ENCODE data around the gene SPATA31D3. TPM values are rescaled to one million over a fixed set of nuclear protein-coding genes. Genes with fewer than 3 reads are reported as not detected.
"Not testable (repeated sequence)": the region's sequence is repeated elsewhere in the genome, so short reads cannot be mapped to it uniquely, and the experiment has no call there.

SPATA31D3 gene
- total RNA-seq (not detected), polyA plus RNA-seq (not detected)

DNA sequence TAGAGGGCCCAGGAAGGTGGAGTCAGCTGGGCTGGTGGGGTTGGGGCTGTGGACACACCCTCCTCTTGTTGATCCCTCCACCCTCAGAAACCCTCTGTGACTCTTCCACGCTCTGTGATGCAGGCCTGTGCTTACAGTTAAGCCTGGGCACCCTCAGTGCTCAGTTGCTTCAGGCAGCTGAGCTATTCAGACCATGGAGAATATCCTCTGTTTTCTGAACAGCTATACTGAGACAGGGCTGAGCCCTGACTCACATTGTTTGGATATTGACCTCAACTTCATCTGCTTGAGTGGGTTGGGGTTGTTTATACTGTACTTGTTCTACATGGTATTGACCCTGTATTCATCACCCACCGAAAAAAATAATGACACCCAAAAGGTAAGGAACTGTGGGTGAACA is at the start of gene SPATA31D3:
Gene SPATA31D3 (plus strand): TSS at position 108 of the 400 bp plus-strand sequence. CDS start 86 bp downstream, at position 194.
- not testable (repeated sequence) for H3K4me3 ChIP-seq (ENCODE audit: low read depth, low read length); H3K36me3 Mint-ChIP-seq; H3K36me3 ChIP-seq (ENCODE audit: control insufficient read depth, insufficient read depth, low read length); H3K27ac ChIP-seq (ENCODE audit: insufficient read depth, low read length, poor library complexity, severe bottlenecking); H3K27ac Mint-ChIP-seq; H3K27me3 ChIP-seq (ENCODE audit: control insufficient read depth, insufficient read depth, low read length); DNase-seq; ATAC-seq (ENCODE audit: low read depth in 2 of 2); H3K4me1 Mint-ChIP-seq; H3K9me3 Mint-ChIP-seq; H3K27me3 Mint-ChIP-seq; H3K9me3 ChIP-seq (ENCODE audit: control insufficient read depth in 2 of 2, low read length in 2 of 2); H3K4me3 Mint-ChIP-seq; H3K4me1 ChIP-seq (ENCODE audit: control insufficient read depth, insufficient read depth, low read length, poor library complexity, severe bottlenecking)

GRCh38 chr9:81893929-81894328 is 49.4 kb upstream of the SPATA31D3 start:
- Histone ChIP-seq H3K36me3 (ENCODE audit: control insufficient read depth, insufficient read depth, low read length) (no peaks in the 10 kb centered on the region), H3K4me1 (ENCODE audit: control insufficient read depth, insufficient read depth, low read length, poor library complexity, severe bottlenecking) (no peaks in the 10 kb centered on the region), H3K4me3 (ENCODE audit: low read depth, low read length) (no peak overlapping the region), H3K27me3 (ENCODE audit: control insufficient read depth, insufficient read depth, low read length) (no peaks in the 10 kb centered on the region), H3K27ac (ENCODE audit: insufficient read depth, low read length, poor library complexity, severe bottlenecking) (no peak overlapping the region), H3K9me3 (ENCODE audit: control insufficient read depth in 2 of 2, low read length in 2 of 2) (no peaks in the 10 kb centered on the region)
- no peaks in the 10 kb centered on the region for H3K27me3 Mint-ChIP-seq
- H3K27ac Mint-ChIP-seq: no peak overlapping the region
- ATAC-seq (ENCODE audit: low read depth in 2 of 2): no peak
- DNase-seq: no peak
- H3K9me3 Mint-ChIP-seq: peaks cover 0 to 13% (median 7%) of the 10 kb centered on the region in 7 donors
- no peak overlapping the region for H3K4me3 Mint-ChIP-seq
- no peaks in the 10 kb centered on the region for H3K36me3 Mint-ChIP-seq
- no peaks in the 10 kb centered on the region for H3K4me1 Mint-ChIP-seq

- Histone ChIP-seq H3K4me3 (ENCODE audit: low read depth, low read length) (no peak overlapping the region), H3K9me3 (ENCODE audit: control insufficient read depth in 2 of 2, low read length in 2 of 2) (no peaks in the 10 kb centered on the region), H3K27ac (ENCODE audit: insufficient read depth, low read length, poor library complexity, severe bottlenecking) (no peak overlapping the region), H3K27me3 (ENCODE audit: control insufficient read depth, insufficient read depth, low read length) (no peaks in the 10 kb centered on the region), H3K4me1 (ENCODE audit: control insufficient read depth, insufficient read depth, low read length, poor library complexity, severe bottlenecking) (no peaks in the 10 kb centered on the region), H3K36me3 (ENCODE audit: control insufficient read depth, insufficient read depth, low read length) (no peaks in the 10 kb centered on the region)
- Mint-ChIP-seq H3K27me3 (no peaks in the 10 kb centered on the region), H3K9me3 (peaks cover 0 to 13% (median 7%) of the 10 kb centered on the region in 7 donors), H3K27ac (no peak overlapping the region), H3K36me3 (no peaks in the 10 kb centered on the region), H3K4me1 (no peaks in the 10 kb centered on the region), H3K4me3 (no peak overlapping the region)
- DNase-seq (no peak), ATAC-seq (ENCODE audit: low read depth in 2 of 2) (no peak)
Observed at GRCh38 chr9:81894891-81895290, 48.4 kb upstream of the SPATA31D3 start.

GRCh38 chr9:81896070-81896469 is 47.2 kb upstream of the SPATA31D3 start:
- Mint-ChIP-seq H3K27me3 (no peaks in the 10 kb centered on the region), H3K27ac (no peak overlapping the region), H3K4me3 (no peak overlapping the region), H3K36me3 (no peaks in the 10 kb centered on the region), H3K4me1 (no peaks in the 10 kb centered on the region), H3K9me3 (peaks cover 0 to 13% (median 7%) of the 10 kb centered on the region in 7 donors)
- Histone ChIP-seq H3K4me3 (ENCODE audit: low read depth, low read length) (no peak overlapping the region), H3K27ac (ENCODE audit: insufficient read depth, low read length, poor library complexity, severe bottlenecking) (no peak overlapping the region), H3K27me3 (ENCODE audit: control insufficient read depth, insufficient read depth, low read length) (no peaks in the 10 kb centered on the region), H3K36me3 (ENCODE audit: control insufficient read depth, insufficient read depth, low read length) (no peaks in the 10 kb centered on the region), H3K4me1 (ENCODE audit: control insufficient read depth, insufficient read depth, low read length, poor library complexity, severe bottlenecking) (no peaks in the 10 kb centered on the region), H3K9me3 (ENCODE audit: control insufficient read depth in 2 of 2, low read length in 2 of 2) (no peaks in the 10 kb centered on the region)
- DNase-seq (no peak), ATAC-seq (ENCODE audit: low read depth in 2 of 2) (no peak)

DNA sequence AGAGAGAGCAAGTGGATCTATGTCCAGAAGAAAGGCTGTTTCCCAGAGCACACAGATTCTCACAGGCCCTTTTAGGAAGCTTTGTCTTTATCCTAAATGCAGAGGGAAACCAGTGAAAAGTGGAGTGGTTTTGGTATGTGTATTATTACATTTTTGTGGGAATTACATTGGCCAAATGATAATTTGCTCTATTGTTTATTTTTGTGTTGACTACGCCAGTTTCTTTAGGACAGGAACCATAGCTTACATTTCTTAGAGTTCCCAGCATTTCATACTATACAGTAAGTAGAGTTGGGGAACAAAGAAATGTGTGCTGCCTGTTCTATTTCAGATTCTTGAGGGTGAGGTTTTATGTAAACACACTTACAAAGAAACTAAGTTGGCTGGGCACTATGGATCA is 44.4 kb upstream of the SPATA31D3 start:
- Histone ChIP-seq H3K4me1 (ENCODE audit: control insufficient read depth, insufficient read depth, low read length, poor library complexity, severe bottlenecking) (no peaks in the 10 kb centered on the region), H3K4me3 (ENCODE audit: low read depth, low read length) (no peak overlapping the region), H3K9me3 (ENCODE audit: control insufficient read depth in 2 of 2, low read length in 2 of 2) (no peaks in the 10 kb centered on the region), H3K27ac (ENCODE audit: insufficient read depth, low read length, poor library complexity, severe bottlenecking) (no peak overlapping the region), H3K36me3 (ENCODE audit: control insufficient read depth, insufficient read depth, low read length) (no peaks in the 10 kb centered on the region), H3K27me3 (ENCODE audit: control insufficient read depth, insufficient read depth, low read length) (no peaks in the 10 kb centered on the region)
- Mint-ChIP-seq H3K4me3 (no peak overlapping the region), H3K36me3 (no peaks in the 10 kb centered on the region), H3K27me3 (no peaks in the 10 kb centered on the region), H3K4me1 (no peaks in the 10 kb centered on the region), H3K27ac (no peak overlapping the region), H3K9me3 (peaks cover 0 to 14% (median 4%) of the 10 kb centered on the region in 7 donors)
- ATAC-seq (ENCODE audit: low read depth in 2 of 2): no peak
- no peak for DNase-seq

GRCh38 chr9:81902196-81902595 is 41.1 kb upstream of the SPATA31D3 start:
- Histone ChIP-seq H3K27ac (ENCODE audit: insufficient read depth, low read length, poor library complexity, severe bottlenecking) (no peak overlapping the region), H3K4me1 (ENCODE audit: control insufficient read depth, insufficient read depth, low read length, poor library complexity, severe bottlenecking) (no peaks in the 10 kb centered on the region), H3K36me3 (ENCODE audit: control insufficient read depth, insufficient read depth, low read length) (no peaks in the 10 kb centered on the region), H3K9me3 (ENCODE audit: control insufficient read depth in 2 of 2, low read length in 2 of 2) (no peaks in the 10 kb centered on the region), H3K4me3 (ENCODE audit: low read depth, low read length) (no peak overlapping the region), H3K27me3 (ENCODE audit: control insufficient read depth, insufficient read depth, low read length) (no peaks in the 10 kb centered on the region)
- DNase-seq (no peak), ATAC-seq (ENCODE audit: low read depth in 2 of 2) (no peak)
- Mint-ChIP-seq H3K36me3 (no peaks in the 10 kb centered on the region), H3K9me3 (peaks cover 0 to 9% (median 1%) of the 10 kb centered on the region in 7 donors), H3K27me3 (no peaks in the 10 kb centered on the region), H3K27ac (no peak overlapping the region), H3K4me1 (no peaks in the 10 kb centered on the region), H3K4me3 (no peak overlapping the region)

GRCh38 chr9:81902626-81903025 is 40.7 kb upstream of the SPATA31D3 start:
- H3K27me3 ChIP-seq (ENCODE audit: control insufficient read depth, insufficient read depth, low read length): no peaks in the 10 kb centered on the region
- no peak for DNase-seq
- no peak overlapping the region for H3K4me3 ChIP-seq (ENCODE audit: low read depth, low read length)
- no peaks in the 10 kb centered on the region for H3K36me3 Mint-ChIP-seq
- no peak overlapping the region for H3K27ac Mint-ChIP-seq
- no peaks in the 10 kb centered on the region for H3K4me1 ChIP-seq (ENCODE audit: control insufficient read depth, insufficient read depth, low read length, poor library complexity, severe bottlenecking)
- no peak for ATAC-seq (ENCODE audit: low read depth in 2 of 2)
- peaks cover 0 to 9% (median 1%) of the 10 kb centered on the region in 7 donors for H3K9me3 Mint-ChIP-seq
- H3K36me3 ChIP-seq (ENCODE audit: control insufficient read depth, insufficient read depth, low read length): no peaks in the 10 kb centered on the region
- no peaks in the 10 kb centered on the region for H3K4me1 Mint-ChIP-seq
- no peaks in the 10 kb centered on the region for H3K27me3 Mint-ChIP-seq
- H3K4me3 Mint-ChIP-seq: no peak overlapping the region
- no peaks in the 10 kb centered on the region for H3K9me3 ChIP-seq (ENCODE audit: control insufficient read depth in 2 of 2, low read length in 2 of 2)
- H3K27ac ChIP-seq (ENCODE audit: insufficient read depth, low read length, poor library complexity, severe bottlenecking): no peak overlapping the region

- DNase-seq (no peak), ATAC-seq (ENCODE audit: low read depth in 2 of 2) (no peak)
- Mint-ChIP-seq H3K36me3 (no peaks in the 10 kb centered on the region), H3K4me3 (no peak overlapping the region), H3K27ac (no peak overlapping the region), H3K9me3 (peaks cover 0 to 3% (median 1%) of the 10 kb centered on the region in 7 donors), H3K4me1 (no peaks in the 10 kb centered on the region), H3K27me3 (no peaks in the 10 kb centered on the region)
- H3K4me3 ChIP-seq (ENCODE audit: low read depth, low read length): no peak overlapping the region
- no peak overlapping the region for H3K27ac ChIP-seq (ENCODE audit: insufficient read depth, low read length, poor library complexity, severe bottlenecking)
- no peaks in the 10 kb centered on the region for H3K36me3 ChIP-seq (ENCODE audit: control insufficient read depth, insufficient read depth, low read length)
- no peaks in the 10 kb centered on the region for H3K9me3 ChIP-seq (ENCODE audit: control insufficient read depth in 2 of 2, low read length in 2 of 2)
- H3K4me1 ChIP-seq (ENCODE audit: control insufficient read depth, insufficient read depth, low read length, poor library complexity, severe bottlenecking): no peaks in the 10 kb centered on the region
- no peaks in the 10 kb centered on the region for H3K27me3 ChIP-seq (ENCODE audit: control insufficient read depth, insufficient read depth, low read length)
Observed at GRCh38 chr9:81906671-81907070, 36.6 kb upstream of the SPATA31D3 start.
